ENCODE results near the gene NIPSNAP3A. TPM values are rescaled to one million over a fixed set of nuclear protein-coding genes. Genes with fewer than 3 reads are reported as not detected.
A peak's percentile ranks its signal among the peaks of the same experiment; 100 is the strongest.

The NIPSNAP3A gene
- polyA plus RNA-seq, 1 donor (not counting 4 experiments of a cell fraction or from before 2014, with no cell fraction given): 48.0 TPM

DNA sequence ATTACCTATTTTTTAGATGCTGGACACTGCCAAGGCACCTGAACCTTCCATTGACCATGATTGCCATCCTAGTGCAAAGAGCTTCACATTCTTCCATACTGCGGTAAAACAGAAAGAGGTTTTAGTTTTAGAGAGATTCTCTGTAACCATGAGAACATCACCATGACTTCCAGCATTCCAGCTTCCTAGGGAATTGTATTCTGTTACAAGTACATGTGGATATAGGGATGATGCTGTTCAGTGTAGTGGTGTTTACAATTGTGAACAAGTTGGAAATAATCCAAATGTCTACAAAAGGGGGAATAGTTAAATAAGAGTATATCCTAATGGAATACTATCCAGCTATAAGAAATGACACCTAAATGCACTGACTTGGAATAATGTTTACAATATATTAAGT lies 38.8 kb downstream of the NIPSNAP3A start:
- dilution Hi-C loops (cut with MboI; ENCODE audit: extremely low pct_ligation_motif_present, low sequenced_read_pairs): no loop called here
- no peak overlapping the region for H3K4me2 ChIP-seq (ENCODE audit: control insufficient read depth, extremely low read depth, insufficient read depth, low read depth, low read length)
- H3K9ac ChIP-seq (ENCODE audit: control insufficient read depth, extremely low read depth, insufficient read depth, low read length): no peak overlapping the region
- no peak for DNase-seq (ENCODE audit: low read depth, low spot score)
- H3K4me3 ChIP-seq (ENCODE audit: control insufficient read depth in 2 of 3, extremely low read depth in 1 of 3, insufficient read depth in 2 of 3, low read depth in 1 of 3, low read length in 3 of 3): no peak overlapping the region
- no peak overlapping the region for H3K27ac ChIP-seq (ENCODE audit: control insufficient read depth, insufficient read depth, low read length)
- no peaks in the 10 kb centered on the region for H3K9me3 ChIP-seq (ENCODE audit: control insufficient read depth, low read depth, low read length)
- no peak for FAIRE-seq
- TF ChIP-seq, protein P1, sequence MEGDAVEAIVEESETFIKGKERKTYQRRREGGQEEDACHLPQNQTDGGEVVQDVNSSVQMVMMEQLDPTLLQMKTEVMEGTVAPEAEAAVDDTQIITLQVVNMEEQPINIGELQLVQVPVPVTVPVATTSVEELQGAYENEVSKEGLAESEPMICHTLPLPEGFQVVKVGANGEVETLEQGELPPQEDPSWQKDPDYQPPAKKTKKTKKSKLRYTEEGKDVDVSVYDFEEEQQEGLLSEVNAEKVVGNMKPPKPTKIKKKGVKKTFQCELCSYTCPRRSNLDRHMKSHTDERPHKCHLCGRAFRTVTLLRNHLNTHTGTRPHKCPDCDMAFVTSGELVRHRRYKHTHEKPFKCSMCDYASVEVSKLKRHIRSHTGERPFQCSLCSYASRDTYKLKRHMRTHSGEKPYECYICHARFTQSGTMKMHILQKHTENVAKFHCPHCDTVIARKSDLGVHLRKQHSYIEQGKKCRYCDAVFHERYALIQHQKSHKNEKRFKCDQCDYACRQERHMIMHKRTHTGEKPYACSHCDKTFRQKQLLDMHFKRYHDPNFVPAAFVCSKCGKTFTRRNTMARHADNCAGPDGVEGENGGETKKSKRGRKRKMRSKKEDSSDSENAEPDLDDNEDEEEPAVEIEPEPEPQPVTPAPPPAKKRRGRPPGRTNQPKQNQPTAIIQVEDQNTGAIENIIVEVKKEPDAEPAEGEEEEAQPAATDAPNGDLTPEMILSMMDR (optimal IDR thresholded peaks at IDR 0.05 in 1 of 3, IDR thresholded peaks at IDR 0.05 in 1 of 3, conservative IDR thresholded peaks at IDR 0.05 in 1 of 3; ENCODE audit: extremely low read depth in 1 of 3, insufficient read depth in 2 of 3, low read length in 3 of 3): no peak
- no peak for TF ChIP-seq EZH2 (IDR thresholded peaks at IDR 0.05; ENCODE audit: low read length)
- no peak overlapping the region for H2AFZ ChIP-seq (ENCODE audit: control insufficient read depth, low read length)
- no peaks in the 10 kb centered on the region for H3K27me3 ChIP-seq (ENCODE audit: control insufficient read depth, extremely low read depth, insufficient read depth, low read length)
- H3K4me1 ChIP-seq (ENCODE audit: control insufficient read depth, extremely low read depth, insufficient read depth, low read length): no peaks in the 10 kb centered on the region
- no peaks in the 10 kb centered on the region for H3K79me2 ChIP-seq (ENCODE audit: control insufficient read depth, insufficient read depth, low read length)
- H3K9me1 ChIP-seq (ENCODE audit: control insufficient read depth, extremely low read depth, insufficient read depth, low read length): no peaks in the 10 kb centered on the region
- peaks cover 3% of the 10 kb centered on the region for H4K20me1 ChIP-seq (ENCODE audit: control insufficient read depth, extremely low read depth, insufficient read depth, low read length)
- H3K36me3 ChIP-seq (ENCODE audit: control insufficient read depth in 2 of 2, extremely low read depth in 1 of 2, insufficient read depth in 2 of 2, low read length in 2 of 2): peaks cover 15 to 33% of the 10 kb centered on the region in 2 experiments

DNA sequence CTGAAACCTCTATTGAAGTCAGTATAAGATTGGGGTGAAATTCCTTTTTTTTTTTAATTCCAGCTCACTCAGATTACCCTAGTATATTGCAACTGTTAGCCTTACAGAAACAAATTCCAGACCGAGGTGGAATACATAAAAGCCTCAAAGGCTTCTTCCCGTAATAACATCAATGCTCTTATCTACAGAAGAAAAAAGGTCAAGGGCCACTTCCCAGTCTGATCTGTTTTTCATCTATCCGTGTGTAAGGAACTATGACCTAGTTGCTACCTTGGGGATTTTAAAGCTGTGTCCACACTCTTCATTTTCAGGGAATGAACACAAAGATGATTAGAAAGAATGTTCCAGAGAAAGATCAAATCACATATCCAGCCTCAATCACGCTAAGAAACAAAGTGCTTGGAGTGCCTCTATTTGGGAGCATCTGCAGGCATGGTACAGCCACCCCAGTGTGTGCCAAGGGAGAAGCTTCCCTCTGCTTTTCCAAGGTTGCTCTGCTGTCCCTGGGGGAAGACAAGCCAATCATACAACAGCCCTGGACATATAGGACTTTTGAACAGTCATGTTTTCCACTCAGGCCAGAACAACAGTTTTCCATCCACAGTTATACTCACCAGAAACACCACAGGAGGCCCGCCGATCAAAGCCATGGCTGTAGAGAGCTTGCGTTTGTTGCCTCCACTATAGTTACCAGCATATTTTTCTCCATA lies 40.0 kb downstream of the NIPSNAP3A start:
- H2AFZ ChIP-seq (ENCODE audit: control insufficient read depth, low read length): no peak overlapping the region
- H3K36me3 ChIP-seq (ENCODE audit: control insufficient read depth in 2 of 2, extremely low read depth in 1 of 2, insufficient read depth in 2 of 2, low read length in 2 of 2): peaks cover 16 to 40% of the 10 kb centered on the region in 2 experiments
- H3K27ac ChIP-seq (ENCODE audit: control insufficient read depth, insufficient read depth, low read length): no peak overlapping the region
- TF ChIP-seq, protein P1 (optimal IDR thresholded peaks at IDR 0.05 in 1 of 3, IDR thresholded peaks at IDR 0.05 in 1 of 3, conservative IDR thresholded peaks at IDR 0.05 in 1 of 3; ENCODE audit: extremely low read depth in 1 of 3, insufficient read depth in 2 of 3, low read length in 3 of 3): no peak
- TF ChIP-seq EZH2 (IDR thresholded peaks at IDR 0.05; ENCODE audit: low read length): no peak
- peaks cover 3% of the 10 kb centered on the region for H4K20me1 ChIP-seq (ENCODE audit: control insufficient read depth, extremely low read depth, insufficient read depth, low read length)
- no peaks in the 10 kb centered on the region for H3K9me1 ChIP-seq (ENCODE audit: control insufficient read depth, extremely low read depth, insufficient read depth, low read length)
- no peaks in the 10 kb centered on the region for H3K9me3 ChIP-seq (ENCODE audit: control insufficient read depth, low read depth, low read length)
- no peak for DNase-seq (ENCODE audit: low read depth, low spot score)
- H3K4me1 ChIP-seq (ENCODE audit: control insufficient read depth, extremely low read depth, insufficient read depth, low read length): no peaks in the 10 kb centered on the region
- H3K4me3 ChIP-seq (ENCODE audit: control insufficient read depth in 2 of 3, extremely low read depth in 1 of 3, insufficient read depth in 2 of 3, low read depth in 1 of 3, low read length in 3 of 3): no peak overlapping the region
- dilution Hi-C loops (cut with MboI; ENCODE audit: extremely low pct_ligation_motif_present, low sequenced_read_pairs): no loop called here
- H3K4me2 ChIP-seq (ENCODE audit: control insufficient read depth, extremely low read depth, insufficient read depth, low read depth, low read length): no peak overlapping the region
- peak; percentile 34 for FAIRE-seq
- H3K27me3 ChIP-seq (ENCODE audit: control insufficient read depth, extremely low read depth, insufficient read depth, low read length): no peaks in the 10 kb centered on the region
- no peak overlapping the region for H3K9ac ChIP-seq (ENCODE audit: control insufficient read depth, extremely low read depth, insufficient read depth, low read length)
- no peaks in the 10 kb centered on the region for H3K79me2 ChIP-seq (ENCODE audit: control insufficient read depth, insufficient read depth, low read length)
